PC-9 (cell line): ENCODE measurements around the gene CTDP1. TPM values are rescaled to one million over a fixed set of nuclear protein-coding genes. Genes with fewer than 3 reads are reported as not detected.

Experiments used
- BruUV-seq: library from RNA; stranded (reverse); fragments of 400-500 nt; replicated peaks from 2 replicates; lab custom pipeline; 2021; lab: Mats Ljungman, UMichigan
- CTCF ChIA-PET: fragments of 300-600 bp; sonication (Branson Sonifier 250); formaldehyde crosslinking; loops from one replicate; lab custom pipeline; 2022; ENCODE audit warnings: antibody characterized with exemption; lab: Charles Lee
- POLR2A ChIA-PET: fragments of 300-600 bp; sonication (Branson Sonifier 250); formaldehyde crosslinking; loops from one replicate; lab custom pipeline; 2022; ENCODE audit warnings: antibody characterized with exemption; ENCODE audit not compliant: unreplicated experiment; lab: Charles Lee
- DNase-seq, 2 experiments: peaks; one replicate each; pipeline versions ENCODE4 v3.0.0 to v3.0.0-alpha.2; 2015 to 2022; ENCODE audit warnings: mixed read lengths in 1 of 2
- H2AFZ ChIP-seq: fragments of 200-600 bp; sonication (generic); 2 replicates; pipeline ENCODE4 v1.8.1; 2017; ENCODE audit warnings: antibody characterized with exemption
- H3F3A ChIP-seq: fragments of 200-600 bp; sonication (generic); 2 replicates; pipeline ENCODE4 v1.8.1; 2017; ENCODE audit warnings: antibody characterized with exemption, mild to moderate bottlenecking, low read depth; ENCODE audit not compliant: insufficient read depth
- H3K27ac ChIP-seq: fragments of 200-600 bp; sonication (generic); 2 replicates; pipeline ENCODE4 v1.6.1; 2016; ENCODE audit warnings: mixed run types
- H3K27me3 ChIP-seq: fragments of 200-600 bp; sonication (generic); 2 replicates; pipeline ENCODE4 v1.6.1; 2016; ENCODE audit warnings: low read depth, mixed run types; ENCODE audit not compliant: insufficient read depth
- H3K36me3 ChIP-seq: fragments of 200-600 bp; sonication (generic); 2 replicates; pipeline ENCODE4 v1.6.1; 2016; ENCODE audit warnings: low read depth, mixed run types
- H3K4me1 ChIP-seq: fragments of 200-600 bp; sonication (generic); replicated peaks from 2 replicates; pipeline ENCODE4 v1.6.1; 2016; ENCODE audit warnings: mixed run types; ENCODE audit not compliant: insufficient read depth
- H3K4me2 ChIP-seq: fragments of 200-600 bp; sonication (generic); 2 replicates; pipeline ENCODE4 v1.6.1; 2017; ENCODE audit warnings: mixed run types
- H3K4me3 ChIP-seq: fragments of 200-600 bp; sonication (generic); 2 replicates; pipeline ENCODE4 v1.6.1; 2016; ENCODE audit warnings: mixed run types
- H3K79me2 ChIP-seq: fragments of 200-600 bp; sonication (generic); 2 replicates; pipeline ENCODE4 v1.6.1; 2017; ENCODE audit warnings: low read depth, mixed run types
- H3K9me2 ChIP-seq: fragments of 200-600 bp; sonication (generic); 2 replicates; pipeline ENCODE4 v1.8.1; 2017; ENCODE audit warnings: mild to moderate bottlenecking; ENCODE audit not compliant: insufficient read depth
- H3K9me3 ChIP-seq: fragments of 200-600 bp; sonication (generic); 2 replicates; pipeline ENCODE4 v1.8.1; 2016; ENCODE audit warnings: low read depth; ENCODE audit not compliant: insufficient read depth
- H4K20me1 ChIP-seq: fragments of 200-600 bp; sonication (generic); 2 replicates; pipeline ENCODE4 v1.8.1; 2017; ENCODE audit not compliant: insufficient read depth
- CTCF ChIP-seq: fragments of 200-600 bp; sonication (generic); conservative IDR thresholded peaks from 2 replicates; pipeline ENCODE4 v1.6.1; 2017; ENCODE audit warnings: mixed run types, antibody characterized with exemption, mild to moderate bottlenecking, moderate library complexity
- EZH2 ChIP-seq: fragments of 200-600 bp; sonication (generic); IDR thresholded peaks from 2 replicates; pipeline ENCODE4 v1.8.0; 2017; ENCODE audit warnings: antibody characterized with exemption, low read depth
- intact Hi-C: fragments of 100-400 bp; cut with micrococcal nuclease; formaldehyde crosslinking; loops from one replicate; pipeline ENCODE4 v1.10.0; 2022; ENCODE audit not compliant: unreplicated experiment
- total RNA-seq: library from RNA; stranded (reverse); gene quantifications from 2 replicates; pipeline ENCODE4 v1.2.3, GENCODE V29; 2021

Gene CTDP1
- total RNA-seq, 1 experiment from 2014 or later: 16.0 TPM

GRCh38 chr18:79779700-79780190, 100.1 kb downstream of the CTDP1 start:
- H3K79me2 ChIP-seq: no peaks in the 10 kb centered on the region
- no peak overlapping the region for H3K4me3 ChIP-seq
- H3K27me3 ChIP-seq: peaks cover 61% of the 10 kb centered on the region
- intact Hi-C loops: no loop called here
- ChIA-PET CTCF (no interaction called here), POLR2A (no interaction called here)
- no peaks in the 10 kb centered on the region for H3F3A ChIP-seq
- TF ChIP-seq CTCF: no peak
- no TSS peak for BruUV-seq
- H3K9me2 ChIP-seq: no peaks in the 10 kb centered on the region
- 0 out of 2 replicates have a peak, but pooled peaks cover 3% of the 10 kb centered on the region for H4K20me1 ChIP-seq
- H2AFZ ChIP-seq: no peak overlapping the region
- no peak overlapping the region for H3K27ac ChIP-seq
- H3K36me3 ChIP-seq: no peaks in the 10 kb centered on the region
- H3K4me1 ChIP-seq: no peaks in the 10 kb centered on the region
- DNase-seq: no peak
- no peaks in the 10 kb centered on the region for H3K9me3 ChIP-seq
- H3K4me2 ChIP-seq: no peak overlapping the region

GRCh38 chr18:79780547-79780946, 100.9 kb downstream of the CTDP1 start:
- no peak for TF ChIP-seq EZH2
- TF ChIP-seq CTCF: no peak
- BruUV-seq: no TSS peak
- intact Hi-C loops: no loop called here
- peaks cover 58% of the 10 kb centered on the region for H3K27me3 ChIP-seq
- CTCF ChIA-PET: no interaction called here
- no peak overlapping the region for H3K4me2 ChIP-seq
- no peak overlapping the region for H3K27ac ChIP-seq
- 0 out of 2 replicates have a peak, but pooled peaks cover 3% of the 10 kb centered on the region for H4K20me1 ChIP-seq
- no peak overlapping the region for H3K4me3 ChIP-seq
- H2AFZ ChIP-seq: no peak overlapping the region
- H3K79me2 ChIP-seq: no peaks in the 10 kb centered on the region
- POLR2A ChIA-PET: no interaction called here
- H3K36me3 ChIP-seq: no peaks in the 10 kb centered on the region
- H3F3A ChIP-seq: no peaks in the 10 kb centered on the region
- H3K9me3 ChIP-seq: no peaks in the 10 kb centered on the region
- no peaks in the 10 kb centered on the region for H3K4me1 ChIP-seq
- no peak for DNase-seq
- no peaks in the 10 kb centered on the region for H3K9me2 ChIP-seq

- intact Hi-C loops: no loop called here
- no peak for TF ChIP-seq CTCF
- TF ChIP-seq EZH2: no peak
- Histone ChIP-seq H4K20me1 (0 out of 2 replicates have a peak, but pooled peaks cover 3% of the 10 kb centered on the region), H3K27me3 (peaks cover 50% of the 10 kb centered on the region), H3K79me2 (no peaks in the 10 kb centered on the region), H3K9me2 (no peaks in the 10 kb centered on the region), H3K4me3 (no peak overlapping the region), H3K27ac (no peak overlapping the region), H2AFZ (no peak overlapping the region), H3K9me3 (no peaks in the 10 kb centered on the region), H3K36me3 (no peaks in the 10 kb centered on the region), H3K4me1 (no peaks in the 10 kb centered on the region), H3K4me2 (no peak overlapping the region), H3F3A (no peaks in the 10 kb centered on the region)
- no peak for DNase-seq
- no TSS peak for BruUV-seq
- CTCF ChIA-PET: no interaction called here
- POLR2A ChIA-PET: no interaction called here
These were observed 101.8 kb downstream of the CTDP1 start for GRCh38 chr18:79781331-79781941.
